Urinary bladder (tissue), 4 donors: ENCODE results near the gene DDX17. TPM values are rescaled to one million over a fixed set of nuclear protein-coding genes. Genes with fewer than 3 reads are reported as not detected.

Source experiments
- DNase-seq: peaks from one replicate; pipeline ENCODE4 v3.0.0-alpha.2; 2015; ENCODE audit errors: extremely low spot score
- H3K27ac ChIP-seq: one replicate; pipeline ENCODE4 v1.5.1; 2013; ENCODE audit warnings: low read depth, mild to moderate bottlenecking, moderate library complexity
- H3K36me3 ChIP-seq: one replicate; pipeline ENCODE4 v1.6.1; 2013; ENCODE audit warnings: mild to moderate bottlenecking, moderate library complexity; ENCODE audit not compliant: insufficient read depth
- H3K4me1 ChIP-seq: one replicate; pipeline ENCODE4 v1.6.1; 2013; ENCODE audit warnings: mild to moderate bottlenecking, moderate library complexity; ENCODE audit not compliant: insufficient read depth
- H3K4me3 ChIP-seq: one replicate; pipeline ENCODE4 v1.5.1; 2013; ENCODE audit warnings: low read depth, low read length
- WGBS: extraction: QIAGEN DNeasy Blood & Tissue Kit; methylation state at CpG from one replicate; pipeline ENCODE4 v1.1.7; 2013; 5-methylcytosine and 5-hydroxymethylcytosine counted together
- polyA plus RNA-seq: library from polyadenylated mRNA; stranded (reverse); fragments of 200-250 nt; gene quantifications from one replicate; pipeline ENCODE4 v1.2.3, GENCODE V29; 2013
- total RNA-seq: library from RNA; depleted of rRNA; stranded (reverse); fragments of >200 nt; gene quantifications from one replicate; pipeline ENCODE4 v1.2.3, GENCODE V29; 2014
- donor health status: healthy with polysubstance abuse.
- donor health status: healthy.

The DDX17 gene
- total and polyA plus RNA-seq, 2 donors, result 221 to 653 TPM

DNA sequence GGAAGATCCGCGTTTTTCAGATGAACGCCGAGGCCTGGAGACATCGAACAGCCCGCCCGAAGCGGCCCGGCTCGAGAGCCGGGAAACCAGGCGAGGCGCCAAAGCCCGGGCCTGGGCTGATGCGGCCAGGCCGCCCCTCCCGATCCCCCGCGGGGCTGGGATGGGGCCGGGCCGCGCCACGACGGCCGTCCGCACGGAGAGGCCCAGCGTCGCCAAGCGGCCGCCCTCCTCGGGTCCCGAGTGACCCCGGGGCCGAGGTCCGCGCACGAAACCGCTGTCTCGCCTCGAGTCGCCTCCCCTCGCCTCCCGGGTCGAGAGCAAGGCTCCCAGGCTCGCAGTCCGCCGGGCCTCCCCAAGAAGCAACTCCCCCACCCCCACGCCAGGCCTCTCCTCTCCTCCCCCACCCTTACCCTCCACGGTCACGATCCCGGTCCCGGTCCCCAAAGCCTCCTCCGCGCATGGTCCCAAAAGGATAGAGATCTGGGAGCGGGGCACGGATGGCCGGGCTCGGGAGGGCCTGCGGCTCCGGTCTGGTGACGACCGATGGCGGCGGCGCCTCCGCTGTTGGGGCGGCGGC, 482 bp downstream of the DDX17 start:
- DNase-seq, result no peak
- under 1% methylated on average over 69 of the region's 69 CpGs for WGBS
- Histone ChIP-seq H3K4me1 (no peaks in the 10 kb centered on the region), H3K4me3 (peak overlapping the region; percentile 79), H3K27ac (peak overlapping the region; percentile 100), H3K36me3 (peaks cover 3% of the 10 kb centered on the region)

GRCh38 chr22:38504731-38505540, 1.2 kb downstream of the DDX17 start:
- 1% methylated on average over 35 of the region's 35 CpGs for WGBS
- DNase-seq, result no peak

DNA sequence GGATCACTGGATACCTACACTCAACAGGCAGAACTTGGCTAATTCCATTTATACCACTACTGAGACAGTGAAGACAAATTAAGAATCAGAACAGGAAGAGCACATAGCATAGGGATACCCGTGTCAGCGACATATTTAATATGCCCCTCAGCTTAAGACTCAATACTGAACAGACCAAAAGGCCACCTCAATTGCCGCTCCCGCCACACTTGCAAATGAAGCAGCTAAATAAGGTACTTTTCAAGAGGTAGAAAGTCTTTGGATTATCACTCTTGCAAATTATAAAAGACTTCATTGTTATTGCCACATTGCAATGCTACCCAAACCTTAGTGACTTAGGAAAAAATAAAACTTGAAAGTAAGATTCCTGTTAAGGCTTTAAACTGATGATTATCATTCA, 3.1 kb downstream of the DDX17 start:
- Histone ChIP-seq H3K4me1 (no peaks in the 10 kb centered on the region), H3K27ac (no peak overlapping the region), H3K36me3 (peaks cover 9% of the 10 kb centered on the region), H3K4me3 (peak overlapping the region; percentile 26)
- WGBS, result 29% methylated on average over 4 of the region's 4 CpGs
- DNase-seq, result no peak

More at GRCh38 chr22:38504731-38505540, 1.2 kb downstream of the DDX17 start:
- Histone ChIP-seq H3K36me3 (peaks cover 3% of the 10 kb centered on the region), H3K4me1 (no peaks in the 10 kb centered on the region), H3K4me3 (peak overlapping the region; percentile 79), H3K27ac (peak overlapping the region; percentile 100)

DNA sequence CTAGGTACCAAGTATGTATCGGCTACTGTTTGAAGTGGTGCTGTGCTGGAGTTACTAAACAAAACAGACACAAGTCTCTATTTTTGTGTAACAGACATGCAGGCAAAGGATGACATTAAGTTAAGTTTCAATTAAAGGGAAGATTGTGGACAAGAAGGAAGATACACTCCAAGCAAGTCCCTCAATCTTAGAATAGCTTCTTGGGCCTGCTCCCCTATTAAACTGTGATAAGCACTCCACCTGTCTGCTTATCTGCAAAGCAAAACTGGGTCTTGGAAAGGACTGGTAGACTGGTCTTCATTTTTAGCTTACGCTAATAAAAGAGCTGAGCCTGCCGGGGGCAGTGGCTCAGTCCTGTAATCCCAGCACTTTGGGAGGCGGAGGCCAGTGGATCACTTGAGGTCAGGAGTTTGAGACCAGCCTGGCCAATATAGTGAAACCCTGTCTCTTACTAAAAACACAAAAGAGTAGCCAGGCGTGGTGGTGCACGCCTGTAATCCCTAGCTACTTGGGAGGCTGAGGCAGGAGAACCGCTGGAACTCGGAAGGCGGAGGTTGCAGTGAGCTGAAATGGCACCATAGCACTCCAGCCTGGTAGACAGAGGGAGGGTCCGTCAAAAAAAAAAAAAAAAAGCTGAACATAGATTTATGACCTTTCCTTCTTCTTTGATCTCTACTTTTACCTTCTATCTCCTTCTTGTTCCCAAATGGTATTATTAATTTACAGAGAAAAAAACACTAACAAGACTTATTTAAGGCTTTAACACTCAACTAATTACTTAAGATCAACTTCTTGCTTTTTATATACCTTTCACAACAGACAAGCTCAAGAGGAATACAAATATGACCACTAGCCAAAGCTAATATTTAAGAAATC, 4.1 kb downstream of the DDX17 start:
- no peak for DNase-seq
- Histone ChIP-seq H3K4me3 (no peak overlapping the region), H3K4me1 (no peaks in the 10 kb centered on the region), H3K36me3 (peaks cover 9% of the 10 kb centered on the region), H3K27ac (no peak overlapping the region)
- 78% methylated on average over 10 of the region's 10 CpGs for WGBS

DNA sequence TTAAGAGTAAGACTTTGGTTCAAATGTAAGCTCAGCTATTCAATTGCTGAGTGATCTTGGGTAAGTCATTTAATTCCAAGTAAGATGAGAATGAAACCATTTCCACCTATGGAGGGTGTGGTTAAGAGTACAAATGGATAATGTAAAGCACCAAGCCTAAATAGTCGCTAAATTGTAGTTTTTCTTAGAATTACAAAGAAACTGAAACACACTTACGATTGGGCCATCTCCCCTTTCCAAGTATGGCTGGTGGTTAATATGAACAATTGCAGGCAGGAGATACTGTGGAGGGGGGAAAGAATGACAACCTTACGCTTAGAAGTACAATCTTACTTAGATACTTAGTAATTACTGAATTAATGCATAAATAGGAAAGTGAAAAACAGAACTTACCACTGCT, 8.2 kb downstream of the DDX17 start:
- no peak for DNase-seq
- Histone ChIP-seq H3K27ac (no peak overlapping the region), H3K4me1 (no peaks in the 10 kb centered on the region), H3K36me3 (peaks cover 25% of the 10 kb centered on the region), H3K4me3 (no peak overlapping the region)
- 92% methylated on average over 3 of the region's 3 CpGs for WGBS

GRCh38 chr22:38494939-38495338, 11.2 kb downstream of the DDX17 start:
- Histone ChIP-seq H3K27ac (no peak overlapping the region), H3K36me3 (peaks cover 27% of the 10 kb centered on the region), H3K4me1 (no peaks in the 10 kb centered on the region), H3K4me3 (no peak overlapping the region)
- no peak for DNase-seq
- 90% methylated on average over 12 of the region's 12 CpGs for WGBS

- H3K4me1 ChIP-seq, result no peaks in the 10 kb centered on the region
- WGBS, result 33% methylated on average over 2 of the region's 2 CpGs
- H3K36me3 ChIP-seq, result peaks cover 27% of the 10 kb centered on the region
- no peak for DNase-seq
- H3K4me3 ChIP-seq, result no peak overlapping the region
- H3K27ac ChIP-seq, result no peak overlapping the region
These were observed 11.6 kb downstream of the DDX17 start for GRCh38 chr22:38494498-38494897.

GRCh38 chr22:38491707-38492348, 14.3 kb downstream of the DDX17 start:
- Histone ChIP-seq H3K4me3 (no peak overlapping the region), H3K36me3 (peaks cover 24% of the 10 kb centered on the region), H3K27ac (no peak overlapping the region), H3K4me1 (no peaks in the 10 kb centered on the region)
- WGBS, result 52% methylated on average over 5 of the region's 5 CpGs
- no peak for DNase-seq

DNA sequence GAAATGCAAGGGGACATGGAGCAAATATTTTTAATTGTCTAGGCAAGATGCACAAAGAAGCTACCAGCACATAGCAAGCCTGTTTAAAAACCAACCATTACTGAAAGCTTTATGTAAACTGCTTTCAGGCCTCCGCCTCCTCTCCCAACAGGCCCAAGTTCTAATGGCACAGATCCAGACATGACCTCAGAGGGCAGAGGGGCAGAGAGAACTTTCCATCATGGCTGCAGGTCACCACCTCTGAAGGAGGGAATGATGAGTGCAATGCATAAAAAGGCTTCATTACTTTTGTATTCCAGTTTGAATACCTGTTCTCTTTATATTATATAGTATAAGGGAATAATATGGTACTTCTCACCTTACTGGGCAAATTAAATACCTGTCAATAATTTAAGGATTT, 15.2 kb downstream of the DDX17 start:
- Histone ChIP-seq H3K4me3 (no peak overlapping the region), H3K36me3 (peaks cover 21% of the 10 kb centered on the region), H3K27ac (no peak overlapping the region), H3K4me1 (no peaks in the 10 kb centered on the region)
- DNase-seq, result no peak
- 24% methylated on average over 1 of the region's 1 CpG for WGBS

- 56% methylated on average over 2 of the region's 2 CpGs for WGBS
- Histone ChIP-seq H3K36me3 (peaks cover 21% of the 10 kb centered on the region), H3K4me3 (no peak overlapping the region), H3K4me1 (no peaks in the 10 kb centered on the region), H3K27ac (no peak overlapping the region)
- no peak for DNase-seq
These were observed 15.6 kb downstream of the DDX17 start for GRCh38 chr22:38490475-38490874.

DNA sequence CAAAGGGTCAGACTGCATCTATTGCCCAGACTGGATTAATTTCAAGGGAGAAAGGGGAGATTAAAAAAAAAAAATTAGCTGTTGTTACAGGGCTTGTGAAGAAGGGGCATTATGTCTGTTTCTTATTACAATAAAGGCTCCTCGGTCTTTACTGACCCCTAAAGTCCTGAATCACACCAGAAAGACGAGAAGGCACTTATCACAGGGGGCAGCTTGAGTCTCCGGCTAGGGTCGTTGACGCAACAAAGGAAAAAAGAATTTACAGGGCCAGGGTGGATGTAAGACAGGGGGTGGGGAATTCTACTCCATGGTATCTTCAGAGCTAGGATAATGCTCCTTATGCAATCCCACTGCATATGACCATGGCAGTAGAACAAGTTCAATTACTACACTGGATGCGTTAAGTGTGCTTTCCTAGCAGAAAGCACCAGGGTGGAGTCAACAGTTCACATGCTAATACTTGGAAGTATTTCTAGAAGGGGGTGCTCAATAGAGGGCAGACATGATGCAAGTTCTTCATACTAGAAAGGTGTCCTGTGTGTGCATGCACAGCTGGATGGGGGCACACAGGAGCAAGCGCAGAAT, 16.5 kb downstream of the DDX17 start:
- no peak overlapping the region for H3K27ac ChIP-seq
- H3K36me3 ChIP-seq, result peaks cover 21% of the 10 kb centered on the region

GRCh38 chr22:38489142-38489541, 17.0 kb downstream of the DDX17 start:
- no peak for DNase-seq
- Histone ChIP-seq H3K4me3 (no peak overlapping the region), H3K36me3 (peaks cover 21% of the 10 kb centered on the region), H3K4me1 (no peaks in the 10 kb centered on the region), H3K27ac (no peak overlapping the region)
- 92% methylated on average over 17 of the region's 17 CpGs for WGBS

More for the DNA sequence above, 16.5 kb downstream of the DDX17 start:
- DNase-seq, result no peak
- Histone ChIP-seq H3K4me3 (no peak overlapping the region), H3K4me1 (no peaks in the 10 kb centered on the region)
- WGBS, result 72% methylated on average over 7 of the region's 7 CpGs

DNA sequence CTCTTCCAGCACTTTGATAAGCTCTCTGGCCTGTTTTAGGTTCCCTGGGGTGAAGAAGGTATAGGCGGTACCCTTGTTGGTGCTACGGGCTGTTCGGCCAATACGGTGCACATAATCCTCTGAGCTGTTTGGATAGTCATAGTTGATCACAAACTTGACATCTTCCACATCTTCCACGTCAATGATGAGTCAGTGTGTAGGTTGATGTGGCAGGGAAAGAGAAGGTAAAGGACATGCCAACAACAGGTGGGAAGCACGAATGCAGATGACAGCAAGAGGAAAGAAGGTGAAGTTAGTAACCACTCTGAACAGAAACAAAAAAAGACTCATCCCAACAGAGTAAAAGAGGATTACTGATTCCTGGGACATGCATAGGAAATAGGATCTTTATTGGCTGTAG, 18.2 kb downstream of the DDX17 start:
- Histone ChIP-seq H3K36me3 (peaks cover 15% of the 10 kb centered on the region), H3K4me3 (no peak overlapping the region), H3K4me1 (no peaks in the 10 kb centered on the region), H3K27ac (no peak overlapping the region)
- WGBS, result 80% methylated on average over 6 of the region's 6 CpGs
- no peak for DNase-seq
